SK-N-SH treated with all-trans-retinoic acid at 6 μM for 48 hours (cell line): ENCODE results near the gene SNAPC4.

Experiments used
- ATAC-seq: fragments of 200-7000 bp; cut with Tn5 transposase; 3 replicates; pipeline ENCODE4 v1.9.1; 2020; ENCODE audit warnings: mild to moderate bottlenecking, moderate library complexity
- ARNTL ChIP-seq: fragments of 450-650 bp; formaldehyde crosslinking; IDR thresholded peaks from 2 replicates; pipeline ENCODE4 v1.5.0; 2020; ENCODE audit warnings: low read depth, mild to moderate bottlenecking, moderate library complexity, borderline replicate concordance
- BACH2 ChIP-seq: fragments of 250-450 bp; sonication (Bioruptor Pico); IDR thresholded peaks from 2 replicates; pipeline ENCODE4 v1.9.0; 2021; ENCODE audit warnings: mild to moderate bottlenecking, borderline replicate concordance
- CREB5 ChIP-seq: fragments of 250-450 bp; sonication (Bioruptor Pico); IDR thresholded peaks from 2 replicates; pipeline ENCODE4 v1.5.1; 2020; ENCODE audit warnings: low read depth, mild to moderate bottlenecking, moderate library complexity
- CSDC2 ChIP-seq: fragments of 250-450 bp; sonication (Bioruptor Pico); IDR thresholded peaks from 2 replicates; pipeline ENCODE4 v1.5.0; 2020; ENCODE audit warnings: mild to moderate bottlenecking, moderate library complexity
- CSRNP3 ChIP-seq: fragments of 250-450 bp; sonication (Bioruptor Pico); IDR thresholded peaks from 2 replicates; pipeline ENCODE4 v1.5.1; 2021; ENCODE audit warnings: mild to moderate bottlenecking, moderate library complexity
- ESRRG ChIP-seq: fragments of 250-450 bp; sonication (Bioruptor Pico); IDR thresholded peaks from 2 replicates; pipeline ENCODE4 v1.6.1; 2021; ENCODE audit warnings: mild to moderate bottlenecking
- GLIS3 ChIP-seq: fragments of 250-450 bp; sonication (Bioruptor Pico); IDR thresholded peaks from 2 replicates; pipeline ENCODE4 v1.5.0; 2020; ENCODE audit warnings: mild to moderate bottlenecking, moderate library complexity
- ISL1 ChIP-seq: fragments of 250-450 bp; sonication (Bioruptor Pico); IDR thresholded peaks from 2 replicates; pipeline ENCODE4 v2.1.2; 2022; ENCODE audit warnings: mild to moderate bottlenecking, moderate library complexity
- OSR1 ChIP-seq: fragments of 250-450 bp; sonication (Bioruptor Pico); IDR thresholded peaks from 2 replicates; pipeline ENCODE4 v1.8.0; 2022; ENCODE audit warnings: moderate library complexity, mild to moderate bottlenecking, inconsistent platforms
- PATZ1 ChIP-seq: fragments of 250-450 bp; sonication (Bioruptor Pico); IDR thresholded peaks from 2 replicates; pipeline ENCODE4 v1.8.0; 2020; ENCODE audit warnings: mild to moderate bottlenecking, moderate library complexity, borderline replicate concordance
- POU6F1 ChIP-seq: fragments of 250-450 bp; sonication (Bioruptor Pico); IDR thresholded peaks from 2 replicates; pipeline ENCODE4 v1.8.0; 2021; ENCODE audit warnings: low read depth, mild to moderate bottlenecking, moderate library complexity, borderline replicate concordance
- PPARA ChIP-seq: fragments of 250-450 bp; sonication (Bioruptor Pico); IDR thresholded peaks from 2 replicates; pipeline ENCODE4 v1.5.0; 2020; ENCODE audit warnings: mild to moderate bottlenecking, borderline replicate concordance
- RARB ChIP-seq: fragments of 250-450 bp; sonication (Bioruptor Pico); IDR thresholded peaks from 2 replicates; pipeline ENCODE4 v1.8.0; 2021; ENCODE audit warnings: mild to moderate bottlenecking, moderate library complexity
- SNAI2 ChIP-seq: fragments of 250-450 bp; sonication (Bioruptor Pico); IDR thresholded peaks from 2 replicates; pipeline ENCODE4 v1.5.0; 2020; ENCODE audit warnings: mild to moderate bottlenecking, moderate library complexity
- TCF4 ChIP-seq: fragments of 250-450 bp; sonication (Bioruptor Pico); IDR thresholded peaks from 2 replicates; pipeline ENCODE4 v1.8.0; 2021; ENCODE audit warnings: mild to moderate bottlenecking, moderate library complexity, borderline replicate concordance
- TOX ChIP-seq: fragments of 250-450 bp; sonication (Bioruptor Pico); IDR thresholded peaks from 2 replicates; pipeline ENCODE4 v1.8.0; 2021; ENCODE audit warnings: mild to moderate bottlenecking, moderate library complexity, borderline replicate concordance
- ZFP3 ChIP-seq: fragments of 250-450 bp; sonication (Bioruptor Pico); IDR thresholded peaks from 2 replicates; pipeline ENCODE4 v1.5.0; 2020; ENCODE audit warnings: mild to moderate bottlenecking, moderate library complexity
- ZFP30 ChIP-seq: fragments of 450-650 bp; formaldehyde crosslinking; IDR thresholded peaks from 2 replicates; pipeline ENCODE4 v1.5.0; 2022; ENCODE audit warnings: mild to moderate bottlenecking, moderate library complexity
- ZNF565 ChIP-seq: fragments of 450-650 bp; formaldehyde crosslinking; conservative IDR thresholded peaks from 2 replicates; pipeline ENCODE4 v1.5.0; 2020; ENCODE audit warnings: low read depth, mild to moderate bottlenecking, moderate library complexity
- ZNF70 ChIP-seq: fragments of 450-650 bp; formaldehyde crosslinking; IDR thresholded peaks from 2 replicates; pipeline ENCODE4 v1.5.0; 2020; ENCODE audit warnings: mild to moderate bottlenecking, moderate library complexity

The SNAPC4 gene

GRCh38 chr9:136436055-136436634 lies 36.2 kb upstream of the SNAPC4 start:
- TF ChIP-seq CSDC2 (CRISPR knock-in tag) (no peak), POU6F1 (CRISPR knock-in tag) (no peak), ZNF70 (CRISPR knock-in tag) (no peak), CREB5 (no peak), SNAI2 (CRISPR knock-in tag) (no peak), CSRNP3 (CRISPR knock-in tag) (no peak), OSR1 (no peak), ZFP3 (no peak), BACH2 (CRISPR knock-in tag) (no peak), TCF4 (CRISPR knock-in tag) (no peak), ARNTL (CRISPR knock-in tag) (no peak), ZFP30 (no peak), RARB (CRISPR knock-in tag) (no peak), ZNF565 (no peak)
- ATAC-seq, result no peak

GRCh38 chr9:136434580-136435169 lies 34.7 kb upstream of the SNAPC4 start:
- no peak for TF ChIP-seq ZNF70 (CRISPR knock-in tag)
- no peak for TF ChIP-seq ESRRG (CRISPR knock-in tag)
- TF ChIP-seq RARB (CRISPR knock-in tag), result no peak
- TF ChIP-seq BACH2 (CRISPR knock-in tag), result no peak
- TF ChIP-seq CSRNP3 (CRISPR knock-in tag), result no peak
- no peak for TF ChIP-seq ZNF565
- no peak for TF ChIP-seq GLIS3 (CRISPR knock-in tag)
- no peak for TF ChIP-seq ARNTL (CRISPR knock-in tag)
- TF ChIP-seq OSR1, result no peak
- TF ChIP-seq PPARA (CRISPR knock-in tag), result no peak
- TF ChIP-seq ZFP30, result no peak
- TF ChIP-seq, all 23 proteins: peak for 0

GRCh38 chr9:136433849-136434579 lies 34.0 kb upstream of the SNAPC4 start:
- TF ChIP-seq TOX, result no peak
- no peak for TF ChIP-seq BACH2 (CRISPR knock-in tag)
- TF ChIP-seq GLIS3 (CRISPR knock-in tag), result no peak
- no peak for TF ChIP-seq PATZ1 (CRISPR knock-in tag)
- TF ChIP-seq ZNF565, result no peak
- TF ChIP-seq ESRRG (CRISPR knock-in tag), result no peak
- TF ChIP-seq SNAI2 (CRISPR knock-in tag), result no peak
- TF ChIP-seq CSRNP3 (CRISPR knock-in tag), result no peak
- TF ChIP-seq POU6F1 (CRISPR knock-in tag), result no peak
- TF ChIP-seq OSR1, result no peak
- no peak for TF ChIP-seq ARNTL (CRISPR knock-in tag)
- TF ChIP-seq ISL1 (CRISPR knock-in tag), result no peak
- TF ChIP-seq ZNF70 (CRISPR knock-in tag), result no peak
- no peak for ATAC-seq

More at GRCh38 chr9:136434580-136435169, 34.7 kb upstream of the SNAPC4 start:
- no peak for ATAC-seq
